Thoracic aorta (tissue), 2 donors: Measurements from ENCODE around the gene LRRFIP2. TPM values are rescaled to one million over a fixed set of nuclear protein-coding genes. Genes with fewer than 3 reads are reported as not detected.
"Not testable (repeated sequence)": the region's sequence is repeated elsewhere in the genome, so short reads cannot be mapped to it uniquely, and the experiment has no call there.

Experiments
- ATAC-seq: fragments of 150-250 bp; one replicate; pipeline ENCODE4 v1.8.0; 2017; ENCODE audit warnings: low read depth; ENCODE audit not compliant: insufficient number of reproducible peaks, low FRiP score
- DNase-seq: peaks from one replicate; pipeline ENCODE4 v3.0.0-alpha.2; 2020; ENCODE audit warnings: low spot score
- H3K27ac ChIP-seq, 2 donors: fragments of 200-600 bp; sonication (generic); 1 replicate in 1 of 2; 2 replicates in 1 of 2; pipeline ENCODE4 v1.5.1; 2016; ENCODE audit warnings: mild to moderate bottlenecking in 2 of 2, moderate library complexity in 2 of 2
- H3K27me3 ChIP-seq: fragments of 200-600 bp; sonication (generic); replicated peaks from 2 replicates; pipeline ENCODE4 v1.6.0; 2016; ENCODE audit warnings: mild to moderate bottlenecking; ENCODE audit not compliant: insufficient read depth
- H3K36me3 ChIP-seq: fragments of 200-600 bp; sonication (generic); one replicate; pipeline ENCODE4 v1.5.1; 2016
- H3K4me1 ChIP-seq, 2 donors: fragments of 200-600 bp; sonication (generic); 1 replicate in 1 of 2; 2 replicates in 1 of 2; pipeline versions ENCODE4 v1.5.1 to v1.6.0; 2016; ENCODE audit warnings: low read depth in 2 of 2, mild to moderate bottlenecking in 1 of 2; ENCODE audit not compliant: control insufficient read depth in 1 of 2
- H3K4me3 ChIP-seq: fragments of 200-600 bp; sonication (generic); 2 replicates; pipeline ENCODE4 v1.5.1; 2016; ENCODE audit warnings: mild to moderate bottlenecking
- H3K9me3 ChIP-seq: fragments of 200-600 bp; sonication (generic); 2 replicates; pipeline ENCODE4 v1.5.1; 2016
- CTCF ChIP-seq: fragments of 200-600 bp; sonication (generic); IDR thresholded peaks from one replicate; pipeline ENCODE4 v1.5.1; 2019; ENCODE audit warnings: antibody characterized with exemption
- total RNA-seq, 2 donors: library from RNA; depleted of rRNA; stranded (reverse); fragments of >200 nt; gene quantifications; one replicate each; pipeline versions ENCODE4 v1.1.0 to v1.2.3, GENCODE V29; 2016

The LRRFIP2 gene
- total RNA-seq, 2 donors from 2014 or later, result 98.8 to 123 TPM

DNA sequence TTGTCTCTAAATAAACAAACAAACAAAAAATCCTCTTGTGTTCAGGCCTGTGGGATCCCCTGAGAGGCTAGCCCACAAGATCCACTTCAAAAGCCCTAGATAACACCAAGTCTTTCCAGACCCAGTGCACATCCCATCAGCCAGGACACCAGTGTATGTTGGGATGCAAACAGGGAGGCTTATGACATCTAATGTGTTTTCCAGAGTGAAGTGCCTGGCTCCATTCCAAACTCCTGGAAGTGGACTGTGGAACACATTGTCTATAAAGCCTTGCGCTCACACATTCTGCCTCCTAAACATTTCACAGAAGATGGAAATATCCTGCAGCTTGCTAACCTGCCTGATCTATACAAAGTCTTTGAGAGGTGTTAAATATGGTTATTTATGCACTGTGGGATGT lies 124.1 kb downstream of the LRRFIP2 start:
- Histone ChIP-seq H3K27me3 (no peaks in the 10 kb centered on the region), H3K9me3 (no peaks in the 10 kb centered on the region), H3K4me3 (no peak overlapping the region), H3K27ac (peak overlapping the region; percentile 50 to 60), H3K4me1 (peaks cover 38 to 64% of the 10 kb centered on the region in 2 donors), H3K36me3 (peaks cover 53% of the 10 kb centered on the region)
- ATAC-seq (no peak), DNase-seq (no peak)
- no peak for TF ChIP-seq CTCF

- not testable (repeated sequence) for H3K9me3 ChIP-seq, DNase-seq, ATAC-seq, H3K4me3 ChIP-seq, H3K27me3 ChIP-seq
- H3K27ac ChIP-seq, result peak overlapping the region; percentile 46 to 62
- peaks cover 20% of the 10 kb centered on the region for H3K36me3 ChIP-seq
- H3K4me1 ChIP-seq, result peaks cover 0 to 33% of the 10 kb centered on the region in 2 donors
Measured at GRCh38 chr3:37042712-37043111, 131.7 kb downstream of the LRRFIP2 start.

DNA sequence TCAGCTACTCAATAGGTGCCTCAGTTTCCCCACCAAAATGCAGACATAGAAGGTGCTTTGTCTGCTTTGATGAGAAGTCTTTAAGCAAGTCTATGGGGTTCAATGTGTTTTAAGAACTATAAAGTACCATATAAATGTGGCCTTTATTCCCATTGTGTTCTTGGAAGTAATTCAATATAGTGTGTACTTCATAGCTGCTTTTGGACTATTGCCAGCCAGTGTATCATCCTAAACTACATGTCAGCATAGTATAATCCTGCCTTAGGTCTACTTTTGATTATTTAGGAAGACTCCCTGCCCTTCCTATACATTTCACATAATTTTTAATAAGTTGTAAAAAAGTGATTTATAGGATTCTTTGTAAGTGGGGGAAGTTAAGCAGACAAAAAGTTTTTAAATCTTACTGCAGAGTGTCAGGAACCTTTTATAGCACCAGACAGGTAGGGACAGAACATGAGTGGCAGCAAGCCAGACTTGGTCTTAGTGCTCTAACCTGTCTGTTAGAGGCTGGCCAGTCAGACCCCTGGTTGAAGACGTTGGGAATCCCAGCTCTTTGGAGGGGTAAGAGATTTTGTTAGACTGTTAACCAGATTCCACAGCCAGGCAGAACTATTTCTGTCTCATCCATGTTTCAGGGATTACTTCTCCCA lies 132.7 kb downstream of the LRRFIP2 start:
- Histone ChIP-seq H3K36me3 (peaks cover 10% of the 10 kb centered on the region), H3K9me3 (no peaks in the 10 kb centered on the region), H3K27me3 (no peaks in the 10 kb centered on the region), H3K27ac (peak overlapping the region in 1 of 2 donors; percentile 62), H3K4me3 (no peak overlapping the region), H3K4me1 (peaks cover 0 to 33% of the 10 kb centered on the region in 2 donors)
- no peak for TF ChIP-seq CTCF
- DNase-seq (no peak), ATAC-seq (no peak)

GRCh38 chr3:37040231-37040630 lies 134.2 kb downstream of the LRRFIP2 start:
- H3K4me3 ChIP-seq, result no peak overlapping the region
- ATAC-seq (no peak), DNase-seq (no peak)
- peaks cover 0 to 33% of the 10 kb centered on the region in 2 donors for H3K4me1 ChIP-seq
- no peak overlapping the region for H3K27ac ChIP-seq
- no peaks in the 10 kb centered on the region for H3K27me3 ChIP-seq
- TF ChIP-seq CTCF, result no peak
- H3K36me3 ChIP-seq, result peaks cover 3% of the 10 kb centered on the region
- H3K9me3 ChIP-seq, result no peaks in the 10 kb centered on the region

DNA sequence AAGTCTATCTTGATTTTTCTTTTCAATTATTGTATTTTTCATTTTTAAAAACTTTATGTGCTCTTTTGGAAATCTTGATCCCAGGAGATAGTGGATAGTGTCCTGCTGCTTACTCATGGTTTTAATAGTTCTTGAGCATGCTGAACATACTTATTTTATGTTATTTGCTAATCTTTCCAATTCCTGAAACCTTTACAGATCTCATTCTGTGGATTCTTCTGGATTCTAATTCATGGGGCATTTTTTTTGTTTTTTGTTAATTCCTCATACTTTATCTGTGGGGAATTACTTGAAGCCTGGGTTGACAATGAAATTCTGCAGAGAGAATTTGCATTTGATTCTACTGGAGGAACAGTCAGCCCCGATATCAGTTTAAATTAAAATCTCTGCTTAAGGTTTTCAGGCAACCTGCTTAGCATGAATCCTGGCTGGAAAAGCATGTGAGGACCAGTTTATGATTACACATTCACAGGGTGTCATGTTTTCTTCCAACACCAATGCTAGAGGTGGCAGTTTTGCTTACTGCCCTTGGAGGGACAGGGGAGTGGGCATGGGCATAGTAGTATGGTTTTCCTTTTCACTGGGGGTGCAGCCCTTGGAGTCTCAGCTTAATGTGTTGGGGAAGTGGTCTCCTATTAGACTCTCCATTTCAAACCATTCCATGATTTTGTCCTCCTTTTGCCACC lies 135.1 kb downstream of the LRRFIP2 start:
- peaks cover 0 to 33% of the 10 kb centered on the region in 2 donors for H3K4me1 ChIP-seq
- DNase-seq, result no peak
- no peak for TF ChIP-seq CTCF
- no peaks in the 10 kb centered on the region for H3K9me3 ChIP-seq
- no peaks in the 10 kb centered on the region for H3K27me3 ChIP-seq
- peaks cover under 1% of the 10 kb centered on the region for H3K36me3 ChIP-seq
- H3K27ac ChIP-seq, result no peak overlapping the region
- H3K4me3 ChIP-seq, result no peak overlapping the region
- ATAC-seq, result no peak
